ENCODE results near the gene CDC25B. TPM values are rescaled to one million over a fixed set of nuclear protein-coding genes. Genes with fewer than 3 reads are reported as not detected.

Gene CDC25B
- total and polyA plus RNA-seq, 2 of the 8 experiments (the other 6 are each of a cell fraction or from before 2014, with no cell fraction given) = 21.7 to 31.2 TPM

- Histone ChIP-seq H3K79me2 (ENCODE audit: control insufficient read depth in 1 of 2, insufficient read depth in 2 of 2, low read length in 2 of 2) (peaks cover 0 to 10% of the 10 kb centered on the region in 2 experiments; a peak in 1 of 4 replicates), H2BK12ac (ENCODE audit: low read depth, low read length) (no peak overlapping the region), H4K91ac (replicated peaks; ENCODE audit: insufficient read length, low read length) (no peak overlapping the region), H3K9me3 (ENCODE audit: insufficient read depth in 2 of 2, low read depth in 1 of 2, low read length in 1 of 2) (no peaks in the 10 kb centered on the region), H2AFZ (ENCODE audit: low read length) (no peak overlapping the region), H2BK120ac (replicated peaks; ENCODE audit: low read depth, low read length) (no peak overlapping the region), H3K56ac (replicated peaks; ENCODE audit: insufficient read length, low read depth, low read length) (no peak overlapping the region), H3K27me3 (replicated peaks in 1 of 4; ENCODE audit: control insufficient read depth in 3 of 4, extremely low read depth in 1 of 4, insufficient read depth in 3 of 4, low read length in 3 of 4) (peaks cover 0 to 3% (median 0%) of the 10 kb centered on the region in 4 experiments; a peak in 3 of 7 replicates), H3K4me3 (ENCODE audit: extremely low read depth in 1 of 4, insufficient read depth in 2 of 4, low read depth in 3 of 4, low read length in 4 of 4) (peak overlapping the region; percentile 42 to 69 (median 60)), H3K23me2 (ENCODE audit: low read depth, low read length) (peaks cover 6% of the 10 kb centered on the region; the same call in 1 of the 2 replicates), H3K4me2 (ENCODE audit: insufficient read depth in 1 of 2, low read depth in 2 of 2, low read length in 2 of 2) (peak overlapping the region; percentile 75 to 98), H2BK20ac (ENCODE audit: low read length) (no peak overlapping the region), H3K18ac (ENCODE audit: extremely low read depth, low read length) (no peak overlapping the region), H3K4me1 (replicated peaks in 1 of 4; ENCODE audit: control insufficient read depth in 3 of 4, insufficient read depth in 4 of 4, low read length in 3 of 4) (peaks cover 0 to 16% (median 6%) of the 10 kb centered on the region in 4 experiments; a peak in 6 of 7 replicates), H2AK5ac (ENCODE audit: low read depth, low read length) (no peak overlapping the region), H4K8ac (ENCODE audit: extremely low read depth, insufficient read depth, low read length) (peak overlapping the region; percentile 54), H3K23ac (ENCODE audit: insufficient read length) (no peak overlapping the region), H2BK5ac (ENCODE audit: low read depth, low read length) (no peak overlapping the region), H2BK15ac (ENCODE audit: low read length) (0 out of 2 replicates have a peak overlapping the region, but pooled peaks have one; percentile 25), H3K27ac (ENCODE audit: low read depth, low read length) (no peak overlapping the region), H4K5ac (ENCODE audit: insufficient read length, low read depth, low read length) (no peak overlapping the region), H3K36me3 (ENCODE audit: control insufficient read depth in 2 of 4, insufficient read depth in 4 of 4, low read length in 3 of 4) (peaks cover 0 to 5% (median 0%) of the 10 kb centered on the region in 4 experiments; a peak in 2 of 8 replicates), H3K9ac (replicated peaks in 1 of 4; ENCODE audit: extremely low read depth in 1 of 4, low read depth in 3 of 4, low read length in 3 of 4) (peak overlapping the region in 3 of 4 experiments; percentile 20 to 87 (median 84); a peak in 5 of 7 replicates), H3K79me1 (ENCODE audit: low read depth, low read length) (peaks cover 11% of the 10 kb centered on the region), H3K14ac (ENCODE audit: insufficient read length) (no peak overlapping the region), H3K4ac (replicated peaks; ENCODE audit: insufficient read length, low read depth, low read length) (peak overlapping the region; percentile 13), H4K20me1 (replicated peaks in 1 of 2; ENCODE audit: control insufficient read depth in 1 of 2, insufficient read depth in 2 of 2, low read length in 2 of 2) (peaks cover 7 to 11% of the 10 kb centered on the region in 2 experiments)
- FAIRE-seq (no peak), DNase-seq (ENCODE audit: low read depth in 1 of 2, low spot score in 2 of 2) (no peak)
- POLR2A ChIA-PET (ENCODE audit: partially characterized antibody) = interaction anchor here (1.0 to 3.9 kb wide), 9 partner anchors 10 to 104 kb away, joined by 3 to 20 read pairs (median 4); partner anchors contain the start of genes ADISSP and AP5S1
- CTCF ChIA-PET (ENCODE audit: partially characterized antibody) = interaction anchor here (0.8 to 9.5 kb wide), 16 partner anchors 15 to 691 kb away, joined by 3 to 128 read pairs (median 4); partner anchors contain the start of genes ADISSP and AP5S1
- 59% methylated on average over 60 of the region's 79 CpGs; no CpG with 5 or more reads in 1 of the 2 experiments for WGBS, 2 experiments (ENCODE audit: extremely low coverage in 1 of 2, insufficient coverage in 1 of 2, insufficient read length in 1 of 2, insufficient replicate concordance in 2 of 2, low coverage in 1 of 2, low lambda C conversion rate in 2 of 2, missing lambda C conversion rate in 1 of 2)
- peak; percentile 1; the same call in 1 of the 2 replicates for TF ChIP-seq TAF1 (IDR thresholded peaks at IDR 0.05; ENCODE audit: low read depth, low read length)
- peak; percentile 8 for TF ChIP-seq ASH2L (IDR thresholded peaks at IDR 0.05; ENCODE audit: low read length)
- TF ChIP-seq BRCA1 (IDR thresholded peaks at IDR 0.05; ENCODE audit: low read depth, low read length) = no peak
- TF ChIP-seq CHD1 (IDR thresholded peaks at IDR 0.05; ENCODE audit: low read depth, low read length) = no peak
- TF ChIP-seq CTCF (IDR thresholded peaks at IDR 0.05; ENCODE audit: control extremely low read depth in 1 of 3, insufficient read depth in 1 of 3, low read depth in 1 of 3, low read length in 3 of 3) = peak in 1 of 3 experiments; percentile 16; a peak in 1 of 4 replicates
- no peak for TF ChIP-seq POU5F1 (IDR thresholded peaks at IDR 0.05; ENCODE audit: low read depth, low read length)
- no peak for TF ChIP-seq KDM1A (IDR thresholded peaks at IDR 0.05; ENCODE audit: borderline replicate concordance, low read length)
- TF ChIP-seq GTF2F1 (IDR thresholded peaks at IDR 0.05; ENCODE audit: borderline replicate concordance, low read depth, low read length) = no peak
These were observed 10.6 kb upstream of the CDC25B start for GRCh38 chr20:3785240-3786125.

Measured in H1 (cell line).